ENCODE measurements around the gene TM4SF20. TPM values are rescaled to one million over a fixed set of nuclear protein-coding genes. Genes with fewer than 3 reads are reported as not detected.

Gene TM4SF20
- total RNA-seq, 1 experiment from 2014 or later: not detected

- ChIA-PET POLR2A (no interaction called here), CTCF (no interaction called here)
- Mint-ChIP-seq H3K9me3 (no peaks in the 10 kb centered on the region), H3K27ac (no peak overlapping the region), H3K4me1 (peaks cover 9% of the 10 kb centered on the region), H3K27me3 (ENCODE audit: low read depth) (no peaks in the 10 kb centered on the region), H3K4me3 (no peak overlapping the region), H3K36me3 (no peaks in the 10 kb centered on the region)
- no peak for DNase-seq (ENCODE audit: low spot score)
- ATAC-seq: no peak
- no peak for TF ChIP-seq NFE2L1 (CRISPR knock-in tag; IDR thresholded peaks at IDR 0.05)
- TF ChIP-seq, protein P1, sequence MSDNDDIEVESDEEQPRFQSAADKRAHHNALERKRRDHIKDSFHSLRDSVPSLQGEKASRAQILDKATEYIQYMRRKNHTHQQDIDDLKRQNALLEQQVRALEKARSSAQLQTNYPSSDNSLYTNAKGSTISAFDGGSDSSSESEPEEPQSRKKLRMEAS (CRISPR knock-in tag; IDR thresholded peaks at IDR 0.05): no peak
- no peak for TF ChIP-seq JAZF1 (CRISPR knock-in tag; IDR thresholded peaks at IDR 0.05)
- TF ChIP-seq OVOL2 (CRISPR knock-in tag; IDR thresholded peaks at IDR 0.05; ENCODE audit: borderline replicate concordance): no peak
- TF ChIP-seq ZNF416 (CRISPR knock-in tag; IDR thresholded peaks at IDR 0.05): no peak
- no peak for TF ChIP-seq NR3C1 (CRISPR knock-in tag; conservative IDR thresholded peaks at IDR 0.05; ENCODE audit: low read depth)
- no peak for TF ChIP-seq NFATC4 (CRISPR knock-in tag; IDR thresholded peaks at IDR 0.05)
- TF ChIP-seq RORB (CRISPR knock-in tag; IDR thresholded peaks at IDR 0.05): no peak
- TF ChIP-seq TEAD4 (CRISPR knock-in tag; IDR thresholded peaks at IDR 0.05): no peak
- no peak for TF ChIP-seq ZNF263 (CRISPR knock-in tag; IDR thresholded peaks at IDR 0.05; ENCODE audit: low read depth)
- TF ChIP-seq FOXP1 (CRISPR knock-in tag; IDR thresholded peaks at IDR 0.05; ENCODE audit: borderline replicate concordance): no peak
- no peak for TF ChIP-seq TCF7 (CRISPR knock-in tag; IDR thresholded peaks at IDR 0.05; ENCODE audit: low read depth)
- TF ChIP-seq, protein P2, sequence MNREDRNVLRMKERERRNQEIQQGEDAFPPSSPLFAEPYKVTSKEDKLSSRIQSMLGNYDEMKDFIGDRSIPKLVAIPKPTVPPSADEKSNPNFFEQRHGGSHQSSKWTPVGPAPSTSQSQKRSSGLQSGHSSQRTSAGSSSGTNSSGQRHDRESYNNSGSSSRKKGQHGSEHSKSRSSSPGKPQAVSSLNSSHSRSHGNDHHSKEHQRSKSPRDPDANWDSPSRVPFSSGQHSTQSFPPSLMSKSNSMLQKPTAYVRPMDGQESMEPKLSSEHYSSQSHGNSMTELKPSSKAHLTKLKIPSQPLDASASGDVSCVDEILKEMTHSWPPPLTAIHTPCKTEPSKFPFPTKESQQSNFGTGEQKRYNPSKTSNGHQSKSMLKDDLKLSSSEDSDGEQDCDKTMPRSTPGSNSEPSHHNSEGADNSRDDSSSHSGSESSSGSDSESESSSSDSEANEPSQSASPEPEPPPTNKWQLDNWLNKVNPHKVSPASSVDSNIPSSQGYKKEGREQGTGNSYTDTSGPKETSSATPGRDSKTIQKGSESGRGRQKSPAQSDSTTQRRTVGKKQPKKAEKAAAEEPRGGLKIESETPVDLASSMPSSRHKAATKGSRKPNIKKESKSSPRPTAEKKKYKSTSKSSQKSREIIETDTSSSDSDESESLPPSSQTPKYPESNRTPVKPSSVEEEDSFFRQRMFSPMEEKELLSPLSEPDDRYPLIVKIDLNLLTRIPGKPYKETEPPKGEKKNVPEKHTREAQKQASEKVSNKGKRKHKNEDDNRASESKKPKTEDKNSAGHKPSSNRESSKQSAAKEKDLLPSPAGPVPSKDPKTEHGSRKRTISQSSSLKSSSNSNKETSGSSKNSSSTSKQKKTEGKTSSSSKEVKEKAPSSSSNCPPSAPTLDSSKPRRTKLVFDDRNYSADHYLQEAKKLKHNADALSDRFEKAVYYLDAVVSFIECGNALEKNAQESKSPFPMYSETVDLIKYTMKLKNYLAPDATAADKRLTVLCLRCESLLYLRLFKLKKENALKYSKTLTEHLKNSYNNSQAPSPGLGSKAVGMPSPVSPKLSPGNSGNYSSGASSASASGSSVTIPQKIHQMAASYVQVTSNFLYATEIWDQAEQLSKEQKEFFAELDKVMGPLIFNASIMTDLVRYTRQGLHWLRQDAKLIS (CRISPR knock-in tag; IDR thresholded peaks at IDR 0.05; ENCODE audit: borderline replicate concordance): no peak
- TF ChIP-seq, protein P3, sequence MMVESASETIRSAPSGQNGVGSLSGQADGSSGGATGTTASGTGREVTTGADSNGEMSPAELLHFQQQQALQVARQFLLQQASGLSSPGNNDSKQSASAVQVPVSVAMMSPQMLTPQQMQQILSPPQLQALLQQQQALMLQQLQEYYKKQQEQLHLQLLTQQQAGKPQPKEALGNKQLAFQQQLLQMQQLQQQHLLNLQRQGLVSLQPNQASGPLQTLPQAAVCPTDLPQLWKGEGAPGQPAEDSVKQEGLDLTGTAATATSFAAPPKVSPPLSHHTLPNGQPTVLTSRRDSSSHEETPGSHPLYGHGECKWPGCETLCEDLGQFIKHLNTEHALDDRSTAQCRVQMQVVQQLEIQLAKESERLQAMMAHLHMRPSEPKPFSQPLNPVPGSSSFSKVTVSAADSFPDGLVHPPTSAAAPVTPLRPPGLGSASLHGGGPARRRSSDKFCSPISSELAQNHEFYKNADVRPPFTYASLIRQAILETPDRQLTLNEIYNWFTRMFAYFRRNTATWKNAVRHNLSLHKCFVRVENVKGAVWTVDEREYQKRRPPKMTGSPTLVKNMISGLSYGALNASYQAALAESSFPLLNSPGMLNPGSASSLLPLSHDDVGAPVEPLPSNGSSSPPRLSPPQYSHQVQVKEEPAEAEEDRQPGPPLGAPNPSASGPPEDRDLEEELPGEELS (CRISPR knock-in tag; IDR thresholded peaks at IDR 0.05): no peak
- TF ChIP-seq PRDM15 (CRISPR knock-in tag; IDR thresholded peaks at IDR 0.05): no peak
- TF ChIP-seq ATF3 (CRISPR knock-in tag; conservative IDR thresholded peaks at IDR 0.05): no peak
- no peak for TF ChIP-seq EMX1 (CRISPR knock-in tag; IDR thresholded peaks at IDR 0.05)
- no peak for TF ChIP-seq TEAD1 (CRISPR knock-in tag; IDR thresholded peaks at IDR 0.05)
- TF ChIP-seq ATF1 (CRISPR knock-in tag; IDR thresholded peaks at IDR 0.05): no peak
- no peak for TF ChIP-seq ZBTB21 (CRISPR knock-in tag; IDR thresholded peaks at IDR 0.05; ENCODE audit: borderline replicate concordance)
Measured at GRCh38 chr2:227374158-227374557, 4.9 kb downstream of the TM4SF20 start.

All from WTC11 (cell line).